Neuron (in vitro differentiated cells): ENCODE measurements around the gene MAP3K19.

Experiments
- H2AFZ ChIP-seq: one replicate; pipeline ENCODE4 v1.6.1; 2013; ENCODE audit warnings: low read depth, mild to moderate bottlenecking, inconsistent platforms, low read length, moderate library complexity
- H3K27me3 ChIP-seq: one replicate; pipeline ENCODE4 v1.6.1; 2013; ENCODE audit warnings: low read length; ENCODE audit not compliant: insufficient read depth
- H3K36me3 ChIP-seq: one replicate; pipeline ENCODE4 v1.6.1; 2013; ENCODE audit warnings: low read length; ENCODE audit not compliant: insufficient read depth
- H3K4me1 ChIP-seq: one replicate; pipeline ENCODE4 v1.6.1; 2013; ENCODE audit warnings: low read length; ENCODE audit not compliant: insufficient read depth
- H3K4me3 ChIP-seq: 2 replicates; pipeline ENCODE4 v1.5.1; 2013; ENCODE audit warnings: mild to moderate bottlenecking, low read length, moderate library complexity
- H3K9me3 ChIP-seq: one replicate; pipeline ENCODE4 v1.6.1; 2013; ENCODE audit warnings: low read length

Gene MAP3K19

DNA sequence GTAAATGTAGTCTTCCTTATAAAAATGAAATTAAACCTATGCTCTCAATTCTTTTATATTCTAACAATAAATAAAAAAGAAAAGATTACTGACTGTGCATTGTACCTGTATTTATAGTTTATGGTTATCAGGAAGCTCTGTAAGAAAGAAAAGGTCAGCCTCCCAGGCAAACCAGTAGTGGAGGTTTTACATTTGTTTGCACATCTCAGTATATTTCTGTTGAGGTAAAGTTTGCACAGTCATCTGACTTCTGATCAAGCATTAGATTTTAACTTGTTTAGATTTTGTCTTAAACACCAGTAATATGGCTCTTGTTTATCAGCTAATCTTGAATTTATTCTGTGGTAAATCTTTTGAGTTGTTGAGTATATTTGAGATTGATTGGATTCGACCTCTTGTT is 91.5 kb downstream of the MAP3K19 start:
- Histone ChIP-seq H3K27me3 (no peaks in the 10 kb centered on the region), H3K4me1 (no peaks in the 10 kb centered on the region), H3K9me3 (no peaks in the 10 kb centered on the region), H2AFZ (no peak overlapping the region), H3K36me3 (peaks cover 66% of the 10 kb centered on the region), H3K4me3 (no peak overlapping the region)

DNA sequence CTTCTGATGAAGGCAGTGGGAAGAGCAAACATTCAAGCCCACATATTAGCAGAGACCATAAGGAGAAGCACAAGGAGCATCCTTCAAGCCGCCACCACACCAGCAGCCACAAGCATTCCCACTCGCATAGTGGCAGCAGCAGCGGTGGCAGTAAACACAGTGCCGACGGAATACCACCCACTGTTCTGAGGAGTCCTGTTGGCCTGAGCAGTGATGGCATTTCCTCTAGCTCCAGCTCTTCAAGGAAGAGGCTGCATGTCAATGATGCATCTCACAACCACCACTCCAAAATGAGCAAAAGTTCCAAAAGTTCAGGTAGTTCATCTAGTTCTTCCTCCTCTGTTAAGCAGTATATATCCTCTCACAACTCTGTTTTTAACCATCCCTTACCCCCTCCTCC is 93.2 kb downstream of the MAP3K19 start:
- peaks cover 2% of the 10 kb centered on the region for H3K9me3 ChIP-seq
- no peaks in the 10 kb centered on the region for H3K27me3 ChIP-seq
- no peak overlapping the region for H3K4me3 ChIP-seq
- no peaks in the 10 kb centered on the region for H3K4me1 ChIP-seq
- peaks cover 81% of the 10 kb centered on the region for H3K36me3 ChIP-seq
- H2AFZ ChIP-seq: no peak overlapping the region

DNA sequence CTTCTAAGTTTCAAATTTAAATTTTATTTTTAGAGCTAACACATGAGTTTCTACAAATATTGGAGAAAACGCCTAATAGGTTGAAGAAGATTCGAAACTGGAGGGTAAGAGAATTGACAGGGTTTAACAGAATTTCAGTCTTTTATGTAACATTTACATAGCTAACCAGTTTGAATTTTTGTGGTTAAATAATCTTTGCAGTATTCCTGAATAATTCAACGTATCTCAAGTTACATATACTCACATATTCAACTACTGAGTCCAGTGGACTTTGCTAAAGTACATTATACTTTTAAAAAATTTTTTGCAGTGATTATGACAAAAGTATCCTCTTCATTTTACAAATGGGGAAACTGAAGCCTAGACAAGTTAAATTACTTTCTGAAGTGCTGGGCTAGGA is 94.6 kb downstream of the MAP3K19 start:
- no peak overlapping the region for H3K4me3 ChIP-seq
- no peaks in the 10 kb centered on the region for H3K4me1 ChIP-seq
- peaks cover 89% of the 10 kb centered on the region for H3K36me3 ChIP-seq
- H2AFZ ChIP-seq: no peak overlapping the region
- no peaks in the 10 kb centered on the region for H3K27me3 ChIP-seq
- H3K9me3 ChIP-seq: peaks cover 2% of the 10 kb centered on the region

DNA sequence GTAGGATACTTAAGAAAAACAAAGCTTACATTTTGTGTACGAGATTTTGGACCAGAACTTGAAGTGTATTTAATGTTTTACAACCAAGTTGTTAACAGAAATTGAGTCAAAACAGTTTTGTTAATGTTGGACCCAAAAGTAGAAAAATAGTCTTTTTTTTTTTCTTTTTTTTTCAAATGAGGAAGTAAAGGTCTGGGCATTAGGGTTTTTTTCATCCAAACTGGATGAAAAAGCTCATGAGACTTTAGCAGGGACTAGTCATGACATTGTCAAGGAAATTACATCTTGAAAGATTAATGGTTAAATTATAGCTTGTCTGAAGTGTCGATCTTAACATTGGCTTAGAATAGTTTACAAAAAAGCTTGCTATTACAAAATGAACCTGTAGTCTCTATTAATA is 96.4 kb downstream of the MAP3K19 start:
- H3K36me3 ChIP-seq: peaks cover 87% of the 10 kb centered on the region
- H3K4me1 ChIP-seq: no peaks in the 10 kb centered on the region
- peaks cover 2% of the 10 kb centered on the region for H3K9me3 ChIP-seq
- no peak overlapping the region for H2AFZ ChIP-seq
- H3K27me3 ChIP-seq: no peaks in the 10 kb centered on the region
- H3K4me3 ChIP-seq: no peak overlapping the region

DNA sequence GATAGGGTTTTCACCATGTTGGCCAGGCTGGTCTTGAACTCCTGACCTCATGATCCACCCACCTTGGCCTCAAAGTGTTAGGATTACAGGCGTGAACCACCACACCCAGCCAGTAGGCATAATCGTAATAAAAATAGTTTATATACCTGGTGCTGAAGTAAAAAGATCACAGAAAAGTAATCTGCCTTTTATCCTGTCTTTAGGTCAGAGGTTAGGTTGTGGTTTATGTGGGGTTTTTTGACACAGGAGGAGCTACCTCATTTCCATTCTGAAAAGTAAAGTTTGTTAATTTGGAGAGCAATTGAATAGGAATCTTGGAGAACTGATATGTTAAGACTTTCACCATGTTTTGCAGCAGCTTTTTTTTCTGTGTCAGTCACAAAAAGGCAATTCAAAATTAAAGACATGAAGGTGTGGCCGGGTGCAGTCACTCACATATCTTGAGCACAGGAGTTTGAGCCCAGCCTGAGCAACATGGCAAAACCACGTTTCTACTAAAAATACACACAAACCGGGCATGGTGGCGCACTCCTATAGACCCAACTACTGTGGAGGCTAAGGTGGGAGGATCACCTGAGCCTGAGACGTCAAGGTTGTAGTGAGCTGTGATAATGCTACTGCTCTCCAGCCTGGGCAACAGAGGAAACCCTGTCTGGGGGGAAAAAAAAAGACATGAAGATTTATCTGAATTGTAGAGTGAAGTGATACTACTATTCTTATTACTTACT is 97.1 kb downstream of the MAP3K19 start:
- H3K9me3 ChIP-seq: peaks cover 2% of the 10 kb centered on the region
- H3K36me3 ChIP-seq: peaks cover 87% of the 10 kb centered on the region
- H2AFZ ChIP-seq: no peak overlapping the region
- H3K4me1 ChIP-seq: no peaks in the 10 kb centered on the region
- no peak overlapping the region for H3K4me3 ChIP-seq
- no peaks in the 10 kb centered on the region for H3K27me3 ChIP-seq

DNA sequence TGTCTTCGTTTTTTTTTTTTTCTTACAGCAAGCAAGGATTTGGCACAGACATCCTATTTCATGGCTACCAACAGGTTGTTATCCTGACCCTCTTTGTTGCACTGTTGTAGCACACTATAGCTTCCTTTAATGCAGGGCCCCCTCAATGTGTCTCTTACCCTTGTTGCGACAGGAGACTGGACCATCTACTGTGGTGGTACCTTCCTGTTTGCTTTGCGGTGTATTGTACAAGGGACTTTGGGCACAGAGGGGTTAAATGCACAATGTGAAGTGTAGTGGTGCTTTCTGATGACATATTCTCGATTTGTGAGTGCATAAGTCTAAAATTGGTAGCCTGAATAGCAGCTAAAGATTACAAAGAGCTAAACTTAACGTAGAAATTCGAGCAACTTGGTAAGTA is 101.2 kb downstream of the MAP3K19 start:
- Histone ChIP-seq H3K9me3 (peaks cover 2% of the 10 kb centered on the region), H3K27me3 (no peaks in the 10 kb centered on the region), H3K36me3 (peaks cover 86% of the 10 kb centered on the region)

DNA sequence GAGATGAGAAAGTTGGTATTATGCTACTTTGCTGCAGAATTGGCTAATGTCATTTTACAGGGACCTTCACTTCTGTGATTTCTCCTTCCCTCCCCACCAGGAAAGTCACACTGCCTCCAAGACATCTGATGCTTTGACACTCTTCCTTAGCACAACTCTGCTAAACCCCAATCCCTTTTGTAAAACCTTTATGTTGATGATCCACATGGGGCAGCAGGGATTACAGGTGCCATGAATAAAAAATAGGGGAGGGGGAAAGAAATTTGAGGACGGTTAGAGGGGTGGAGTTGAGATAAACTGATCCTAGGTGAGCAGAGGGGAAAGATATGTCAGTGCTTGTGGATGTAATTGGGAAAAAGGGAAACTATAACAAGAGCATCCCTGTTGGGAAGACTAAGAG is 102.3 kb downstream of the MAP3K19 start:
- H2AFZ ChIP-seq: no peak overlapping the region
- no peaks in the 10 kb centered on the region for H3K9me3 ChIP-seq
- H3K4me3 ChIP-seq: no peak overlapping the region
- no peaks in the 10 kb centered on the region for H3K27me3 ChIP-seq
- H3K36me3 ChIP-seq: peaks cover 86% of the 10 kb centered on the region
- no peaks in the 10 kb centered on the region for H3K4me1 ChIP-seq

More for the DNA sequence above, 101.2 kb downstream of the MAP3K19 start:
- no peak overlapping the region for H2AFZ ChIP-seq
- H3K4me1 ChIP-seq: no peaks in the 10 kb centered on the region
- no peak overlapping the region for H3K4me3 ChIP-seq

DNA sequence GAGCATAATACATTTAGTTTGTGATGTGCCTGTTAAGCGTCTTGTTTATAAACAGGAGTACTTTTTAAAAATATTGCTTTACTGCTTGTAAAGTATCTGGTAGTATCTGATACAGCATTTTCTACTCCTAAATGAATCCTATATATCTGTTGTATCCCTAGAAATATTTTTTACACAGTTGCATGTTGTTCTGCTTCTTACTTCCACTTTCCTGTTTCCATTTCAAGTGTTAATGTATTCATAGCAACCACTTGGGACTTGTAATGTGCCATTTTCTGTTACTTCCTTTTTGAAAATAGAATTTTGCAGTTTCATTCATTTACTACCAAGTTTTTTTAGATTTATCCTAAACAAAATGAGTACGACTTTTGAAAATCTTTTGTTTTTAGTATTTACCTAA is 103.7 kb downstream of the MAP3K19 start:
- H3K27me3 ChIP-seq: no peaks in the 10 kb centered on the region
- H2AFZ ChIP-seq: no peak overlapping the region
- no peaks in the 10 kb centered on the region for H3K9me3 ChIP-seq
- H3K36me3 ChIP-seq: peaks cover 87% of the 10 kb centered on the region
- H3K4me3 ChIP-seq: no peak overlapping the region
- no peaks in the 10 kb centered on the region for H3K4me1 ChIP-seq

DNA sequence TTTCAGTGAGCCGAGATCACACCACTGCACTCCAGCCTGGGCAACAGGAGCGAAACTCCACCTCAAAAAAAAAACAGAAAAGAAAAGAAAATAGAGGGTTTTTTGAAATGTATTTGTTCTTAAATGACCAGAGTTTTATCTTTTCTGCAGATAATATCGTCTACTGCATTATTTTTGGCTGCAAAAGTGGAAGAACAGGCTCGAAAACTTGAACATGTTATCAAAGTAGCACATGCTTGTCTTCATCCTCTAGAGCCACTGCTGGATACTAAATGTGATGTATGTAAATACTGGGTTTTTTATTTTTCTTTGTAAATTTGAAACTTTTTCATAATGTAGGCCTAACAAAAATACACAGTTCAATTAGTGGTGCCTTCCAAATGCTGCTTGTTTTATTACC is 110.6 kb downstream of the MAP3K19 start:
- H3K27me3 ChIP-seq: no peaks in the 10 kb centered on the region
- H2AFZ ChIP-seq: no peak overlapping the region
- H3K4me3 ChIP-seq: no peak overlapping the region
- H3K36me3 ChIP-seq: peaks cover 60% of the 10 kb centered on the region
- H3K9me3 ChIP-seq: no peaks in the 10 kb centered on the region
- H3K4me1 ChIP-seq: no peaks in the 10 kb centered on the region

DNA sequence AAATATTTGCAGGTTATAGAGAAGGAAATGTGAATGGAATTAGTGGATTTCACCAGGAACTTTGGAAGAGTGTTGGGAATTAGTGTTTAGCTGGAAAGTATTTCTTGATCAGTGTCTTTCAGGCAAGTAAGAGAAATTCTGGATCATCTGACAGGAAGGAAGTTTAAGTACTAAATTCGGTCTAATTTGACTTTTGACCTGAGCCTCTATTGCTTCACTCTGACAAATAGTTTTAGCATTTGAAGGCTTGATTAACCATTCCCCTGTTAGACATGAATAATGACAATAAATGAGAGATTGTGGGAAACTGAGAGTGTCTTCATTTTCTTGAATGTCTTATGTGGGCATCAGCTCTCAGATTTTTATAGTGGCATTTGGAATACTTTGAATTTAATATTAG is 112.6 kb downstream of the MAP3K19 start:
- Histone ChIP-seq H3K27me3 (no peaks in the 10 kb centered on the region), H3K4me1 (no peaks in the 10 kb centered on the region), H3K36me3 (peaks cover 53% of the 10 kb centered on the region), H2AFZ (no peak overlapping the region), H3K9me3 (no peaks in the 10 kb centered on the region), H3K4me3 (no peak overlapping the region)

DNA sequence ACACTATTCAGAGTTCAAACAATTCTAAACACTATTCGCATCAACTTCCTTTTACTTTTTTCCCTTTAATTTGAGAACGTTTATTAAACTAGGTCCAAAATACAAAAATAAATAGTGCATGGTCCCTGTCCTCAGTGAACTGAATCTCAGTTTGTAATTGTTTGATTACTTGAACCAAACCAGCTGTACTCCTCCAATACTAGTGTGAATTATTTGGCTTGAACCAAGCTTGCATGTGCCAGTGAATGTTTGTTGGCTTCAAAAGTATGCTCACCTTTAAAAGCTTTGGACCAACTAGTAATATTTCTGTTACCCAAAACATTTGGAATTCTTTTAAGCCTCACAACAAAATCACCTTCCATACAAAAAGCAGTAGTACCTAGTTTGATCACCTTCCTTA is 113.1 kb downstream of the MAP3K19 start:
- Histone ChIP-seq H3K4me3 (no peak overlapping the region), H3K36me3 (peaks cover 50% of the 10 kb centered on the region), H2AFZ (no peak overlapping the region), H3K9me3 (no peaks in the 10 kb centered on the region), H3K4me1 (no peaks in the 10 kb centered on the region), H3K27me3 (no peaks in the 10 kb centered on the region)

DNA sequence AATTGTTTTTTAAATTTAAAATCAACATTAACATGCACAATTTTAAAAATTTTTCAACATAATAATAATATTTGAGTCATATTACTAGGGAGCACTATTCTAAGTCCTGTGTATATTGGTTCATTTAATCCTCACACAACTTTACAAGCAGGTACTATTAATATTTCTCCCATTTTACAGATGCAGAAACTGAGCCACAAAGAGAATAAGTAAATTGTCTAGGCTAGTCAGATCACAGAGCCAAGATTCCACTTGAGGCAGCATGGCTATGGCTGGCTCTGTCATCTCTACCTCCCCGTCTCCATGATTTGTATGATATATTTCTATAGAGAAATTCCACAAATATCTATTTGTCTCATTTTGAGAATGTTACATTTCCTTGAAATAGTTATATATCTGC is 113.5 kb downstream of the MAP3K19 start:
- Histone ChIP-seq H2AFZ (no peak overlapping the region), H3K36me3 (peaks cover 46% of the 10 kb centered on the region), H3K9me3 (no peaks in the 10 kb centered on the region), H3K4me1 (no peaks in the 10 kb centered on the region), H3K27me3 (no peaks in the 10 kb centered on the region), H3K4me3 (no peak overlapping the region)

DNA sequence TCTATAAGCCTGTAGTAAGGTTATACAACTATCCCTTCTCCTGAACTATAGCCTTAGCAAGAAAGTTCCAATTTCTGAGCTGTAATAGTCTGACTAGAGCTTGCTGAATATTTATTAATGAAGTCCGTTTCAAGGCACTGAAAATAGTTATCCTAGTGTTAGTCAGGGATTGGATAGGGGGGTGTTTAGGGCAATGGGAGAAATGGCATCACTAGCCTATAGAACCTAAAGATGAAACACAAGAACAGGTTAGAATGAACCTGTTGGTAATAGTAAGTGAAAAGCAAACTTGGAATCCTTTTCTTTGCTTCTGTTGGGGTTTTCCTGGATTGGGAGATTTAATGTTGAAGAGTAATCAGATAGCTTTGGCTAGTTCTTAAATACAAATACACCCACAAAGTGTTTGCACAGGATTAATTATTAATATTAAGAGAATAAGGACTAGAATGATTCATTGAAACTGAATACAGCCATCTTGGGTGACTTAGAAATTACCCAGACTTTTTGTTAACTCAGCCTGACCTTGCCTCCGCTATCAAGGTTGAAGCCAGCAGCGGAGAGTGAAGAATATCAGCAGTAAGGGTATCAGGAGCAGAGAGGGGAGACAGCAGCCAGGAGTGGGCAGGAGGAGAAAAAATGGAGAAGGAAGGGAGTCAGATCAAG is 114.3 kb downstream of the MAP3K19 start:
- Histone ChIP-seq H3K36me3 (peaks cover 40% of the 10 kb centered on the region), H3K4me3 (no peak overlapping the region), H3K9me3 (no peaks in the 10 kb centered on the region), H3K4me1 (no peaks in the 10 kb centered on the region), H2AFZ (no peak overlapping the region), H3K27me3 (no peaks in the 10 kb centered on the region)

DNA sequence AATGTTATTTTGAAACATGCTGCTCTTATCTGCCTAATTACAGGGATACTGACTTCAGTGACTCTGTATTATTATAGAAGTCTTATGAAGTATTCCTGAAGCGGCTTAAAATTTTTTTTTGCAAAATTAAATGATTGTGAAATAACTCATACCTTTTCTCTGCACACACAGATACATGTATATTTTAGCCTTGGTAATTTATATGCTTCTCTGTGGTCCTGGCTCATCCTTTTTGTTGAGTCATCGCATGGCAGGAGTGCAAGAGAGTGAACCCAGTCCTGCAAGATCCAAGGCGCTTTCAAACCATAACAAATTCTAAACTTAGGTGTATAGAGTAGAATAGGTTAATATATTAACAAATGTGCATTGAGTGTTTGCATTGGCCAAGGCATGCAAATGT is 120.1 kb downstream of the MAP3K19 start:
- Histone ChIP-seq H3K36me3 (peaks cover 38% of the 10 kb centered on the region), H3K4me3 (no peak overlapping the region), H3K9me3 (no peaks in the 10 kb centered on the region), H3K4me1 (peaks cover under 1% of the 10 kb centered on the region), H3K27me3 (no peaks in the 10 kb centered on the region), H2AFZ (no peak overlapping the region)
